ACC112 (cell line): ENCODE measurements around the gene ARSD.
"Not testable (repeated sequence)": the region's sequence is repeated elsewhere in the genome, so short reads cannot be mapped to it uniquely, and the experiment has no call there.

ENCODE experiments used
- H2AFZ ChIP-seq: fragments of 200-600 bp; sonication (generic); one replicate; pipeline ENCODE4 v1.6.0; 2017; ENCODE audit warnings: antibody characterized with exemption, low read length; ENCODE audit not compliant: unreplicated experiment
- H3K27ac ChIP-seq: fragments of 200-600 bp; sonication (generic); 2 replicates; pipeline ENCODE4 v1.5.1; 2014; ENCODE audit warnings: low read depth, mild to moderate bottlenecking, antibody characterized with exemption, low read length, moderate library complexity
- H3K27me3 ChIP-seq: fragments of 200-600 bp; sonication (generic); 2 replicates; pipeline ENCODE4 v1.6.1; 2014; ENCODE audit warnings: mild to moderate bottlenecking, antibody characterized with exemption, low read length, moderate library complexity, mixed read lengths; ENCODE audit not compliant: insufficient read depth
- H3K36me3 ChIP-seq: fragments of 200-600 bp; sonication (generic); 2 replicates; pipeline ENCODE4 v1.6.1; 2016; ENCODE audit warnings: mild to moderate bottlenecking, antibody characterized with exemption, low read length, moderate library complexity, mixed read lengths; ENCODE audit not compliant: insufficient read depth
- H3K4me1 ChIP-seq: fragments of 200-600 bp; sonication (generic); one replicate; pipeline ENCODE4 v1.6.1; 2016; ENCODE audit warnings: low read length, mixed read lengths; ENCODE audit not compliant: insufficient read depth, unreplicated experiment, control insufficient read depth
- H3K4me3 ChIP-seq: fragments of 200-600 bp; sonication (generic); 2 replicates; pipeline ENCODE4 v1.5.1; 2014; ENCODE audit warnings: mild to moderate bottlenecking, low read depth, low read length
- H3K79me2 ChIP-seq: fragments of 200-600 bp; sonication (generic); one replicate; pipeline ENCODE4 v1.6.0; 2016; ENCODE audit warnings: low read length; ENCODE audit not compliant: control insufficient read depth, unreplicated experiment, insufficient read depth

Gene ARSD

DNA sequence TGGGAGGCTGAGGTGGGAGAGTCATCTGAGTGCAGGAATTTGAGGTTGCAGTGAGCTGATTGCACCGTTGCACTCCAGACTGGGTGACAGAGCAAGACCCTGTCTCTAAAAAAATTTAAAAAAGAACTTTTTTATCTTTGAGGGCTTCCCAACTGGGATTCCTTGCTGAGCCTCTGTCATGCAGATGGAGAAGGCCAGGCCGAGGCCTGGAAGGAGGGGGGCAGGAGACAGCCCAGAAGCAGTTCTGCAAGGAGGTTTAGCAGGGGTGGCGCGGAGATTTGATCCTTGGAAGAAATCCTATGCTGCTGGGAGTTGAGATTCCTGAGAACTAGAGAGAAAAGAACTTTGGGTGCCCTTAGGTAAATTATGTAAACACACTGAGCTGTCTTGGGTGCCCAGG is 2.5 kb upstream of the ARSD start:
- Histone ChIP-seq H3K36me3 (no peaks in the 10 kb centered on the region), H3K79me2 (no peaks in the 10 kb centered on the region), H3K27ac (no peak overlapping the region), H3K4me1 (no peaks in the 10 kb centered on the region), H2AFZ (no peak overlapping the region), H3K27me3 (no peaks in the 10 kb centered on the region), H3K4me3 (no peak overlapping the region)

DNA sequence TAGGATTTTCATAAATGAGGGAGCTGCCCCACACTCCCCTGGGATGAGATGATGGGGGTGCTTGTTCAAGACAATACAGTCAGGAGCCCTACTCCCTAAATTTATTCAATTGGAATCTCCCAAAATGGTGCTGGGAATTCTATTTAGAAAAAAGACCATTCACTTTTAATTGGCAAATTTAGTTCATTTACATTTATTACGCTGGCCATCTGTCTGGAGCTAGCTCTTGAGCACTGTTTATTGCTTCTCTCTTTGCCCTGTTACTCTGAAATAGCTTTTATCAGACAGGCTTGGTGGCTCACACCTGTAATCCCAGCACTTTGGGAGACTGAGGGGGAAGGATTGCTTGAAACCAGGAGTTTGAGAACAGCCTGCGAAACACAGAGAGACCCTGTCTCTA is 2.0 kb upstream of the ARSD start:
- Histone ChIP-seq H3K27ac (no peak overlapping the region), H3K4me3 (no peak overlapping the region), H3K4me1 (no peaks in the 10 kb centered on the region), H3K27me3 (no peaks in the 10 kb centered on the region), H3K36me3 (no peaks in the 10 kb centered on the region), H2AFZ (no peak overlapping the region), H3K79me2 (no peaks in the 10 kb centered on the region)

DNA sequence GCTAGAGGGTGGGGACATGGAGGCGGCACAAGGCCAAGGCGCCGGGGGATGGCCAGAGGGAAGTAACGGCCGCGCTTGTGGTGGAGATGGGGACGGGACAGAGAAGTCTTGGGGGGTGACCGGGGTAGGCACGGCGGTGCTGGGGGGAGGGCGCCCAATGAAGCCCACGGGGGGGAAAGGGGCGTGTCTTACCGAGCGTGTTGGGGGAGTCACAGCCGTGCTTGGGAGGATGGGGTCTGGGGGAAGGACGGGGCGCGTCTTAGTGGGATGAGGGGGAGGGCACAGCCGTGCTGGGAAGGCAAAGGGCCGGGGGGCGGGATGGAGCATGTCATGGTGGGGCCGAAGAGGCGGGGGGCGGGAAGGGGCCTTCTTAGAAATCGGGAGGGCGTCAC is 952 bp downstream of the ARSD start:
- H3K27me3 ChIP-seq = no peaks in the 10 kb centered on the region
- peak overlapping the region; percentile 50 for H2AFZ ChIP-seq
- no peaks in the 10 kb centered on the region for H3K36me3 ChIP-seq
- H3K27ac ChIP-seq = no peak overlapping the region
- no peaks in the 10 kb centered on the region for H3K79me2 ChIP-seq
- H3K4me3 ChIP-seq = peak overlapping the region; percentile 95
- H3K4me1 ChIP-seq = no peaks in the 10 kb centered on the region

DNA sequence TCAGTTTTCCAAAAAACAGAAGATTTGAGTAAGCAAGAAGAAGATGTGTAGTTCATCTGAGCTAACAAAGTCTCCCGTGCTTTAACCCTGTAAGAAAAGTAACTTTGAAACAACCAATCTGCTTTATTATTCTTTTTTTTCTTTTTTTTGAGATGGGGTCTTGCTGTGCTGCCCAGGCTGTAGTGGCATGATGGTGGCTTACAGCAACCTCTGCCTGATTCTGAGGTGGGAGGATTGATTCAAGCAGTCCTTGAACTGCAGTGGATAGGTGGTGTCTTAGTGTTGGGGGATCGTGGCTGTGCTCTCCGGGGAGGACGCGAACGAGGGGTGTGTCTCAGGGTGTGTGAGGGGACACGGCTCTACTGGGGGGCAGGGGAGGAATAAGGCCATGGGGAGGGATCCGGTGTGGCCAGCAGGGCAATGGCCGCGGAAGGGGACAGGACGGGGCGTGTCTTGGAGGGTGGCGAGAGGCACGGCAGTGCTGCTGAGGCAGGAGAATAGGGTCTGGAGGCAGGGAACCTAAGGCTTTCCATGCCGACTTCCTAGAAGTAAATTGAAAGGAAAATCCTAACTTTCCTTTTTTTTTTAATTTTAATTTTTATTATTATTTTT is 2.4 kb downstream of the ARSD start:
- Histone ChIP-seq H3K4me3 (no peak overlapping the region), H2AFZ (no peak overlapping the region), H3K27me3 (no peaks in the 10 kb centered on the region), H3K79me2 (no peaks in the 10 kb centered on the region), H3K36me3 (no peaks in the 10 kb centered on the region), H3K4me1 (no peaks in the 10 kb centered on the region), H3K27ac (no peak overlapping the region)

DNA sequence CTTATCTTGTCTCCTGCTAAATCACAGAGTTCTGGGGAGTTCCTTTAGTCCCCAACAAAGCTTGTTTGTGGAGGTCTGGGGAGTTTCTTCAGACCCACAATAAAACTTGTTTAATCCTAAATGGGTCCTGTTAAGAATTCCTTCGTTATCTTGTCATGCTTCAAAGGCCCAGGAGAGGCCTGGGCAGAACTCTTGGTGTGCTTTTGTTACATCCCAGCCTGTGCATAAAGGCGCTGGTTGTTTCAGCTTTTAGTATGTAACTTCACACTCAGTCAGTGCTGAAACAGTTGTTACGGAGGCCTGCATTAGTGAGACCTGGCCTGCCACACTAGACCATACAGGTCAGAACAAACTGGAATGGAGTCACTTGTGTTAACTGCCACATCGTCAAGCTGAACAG is 2.9 kb downstream of the ARSD start:
- not testable (repeated sequence) for H3K27me3 ChIP-seq, H3K79me2 ChIP-seq, H3K36me3 ChIP-seq, H3K4me1 ChIP-seq, H2AFZ ChIP-seq, H3K27ac ChIP-seq, H3K4me3 ChIP-seq

DNA sequence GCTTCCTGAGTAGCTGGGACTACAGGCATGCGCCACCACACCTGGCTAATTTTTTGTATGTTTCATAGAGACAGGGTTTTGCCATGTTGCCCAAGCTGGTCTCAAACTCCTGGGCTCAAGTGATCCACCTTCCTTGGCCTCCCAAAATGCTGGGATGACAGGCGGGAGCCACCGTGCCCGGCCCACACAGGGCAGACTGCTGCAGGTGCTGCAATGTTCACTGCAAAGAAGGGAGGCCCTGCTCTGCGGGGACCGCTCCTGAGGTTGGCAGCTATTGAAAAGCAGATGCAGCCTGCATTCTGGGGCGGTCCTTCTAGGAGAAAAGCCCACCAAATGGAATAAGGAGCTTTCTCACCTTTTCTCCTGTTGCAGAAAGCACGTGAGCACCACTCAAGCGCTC is 5.0 kb downstream of the ARSD start:
- H3K27ac ChIP-seq = no peak overlapping the region
- no peaks in the 10 kb centered on the region for H3K27me3 ChIP-seq
- H3K4me1 ChIP-seq = no peaks in the 10 kb centered on the region
- no peaks in the 10 kb centered on the region; the same call in 1 of the 2 replicates for H3K36me3 ChIP-seq
- no peaks in the 10 kb centered on the region for H3K79me2 ChIP-seq
- H2AFZ ChIP-seq = no peak overlapping the region
- H3K4me3 ChIP-seq = no peak overlapping the region

DNA sequence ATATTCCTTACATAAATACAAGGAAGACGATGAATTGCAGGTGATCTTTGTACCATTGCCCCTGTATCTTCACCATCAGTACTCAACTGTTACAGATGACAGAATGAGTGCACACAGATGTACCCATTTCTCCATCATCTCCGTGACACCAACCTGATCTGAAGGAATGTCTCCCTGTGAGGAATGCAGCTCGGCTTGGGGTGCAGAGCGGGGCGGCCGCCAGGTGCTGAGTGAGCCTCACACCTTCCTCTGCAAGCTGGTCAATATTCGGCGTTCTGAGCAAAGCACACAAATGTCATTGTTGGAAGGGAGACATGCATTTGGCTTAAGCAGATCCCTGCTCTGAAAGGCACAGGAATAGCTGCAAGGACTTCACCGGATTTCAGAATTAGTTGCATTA is 7.4 kb downstream of the ARSD start:
- no peak overlapping the region for H3K27ac ChIP-seq
- no peaks in the 10 kb centered on the region for H3K79me2 ChIP-seq
- H3K4me3 ChIP-seq = no peak overlapping the region
- no peaks in the 10 kb centered on the region for H3K27me3 ChIP-seq
- H3K36me3 ChIP-seq = no peaks in the 10 kb centered on the region; the same call in 1 of the 2 replicates
- no peaks in the 10 kb centered on the region for H3K4me1 ChIP-seq
- H2AFZ ChIP-seq = no peak overlapping the region

DNA sequence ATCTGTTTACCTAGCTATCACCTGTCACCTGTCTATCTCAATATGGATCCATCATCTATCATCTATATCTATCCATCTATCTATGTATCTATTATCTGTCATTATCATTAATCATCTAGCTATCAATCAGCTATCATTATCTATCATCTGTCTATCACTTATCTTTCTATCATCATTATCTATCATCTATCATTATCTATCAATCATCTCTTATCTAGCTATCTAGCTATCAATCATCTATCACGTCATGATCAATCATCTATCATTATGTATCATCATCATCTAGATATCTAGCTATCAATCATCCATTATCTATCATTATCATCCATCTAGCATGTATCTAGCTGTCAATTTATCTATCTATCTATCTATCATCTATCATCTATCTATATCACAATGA is 7.9 kb downstream of the ARSD start:
- no peak overlapping the region for H2AFZ ChIP-seq
- H3K4me1 ChIP-seq = no peaks in the 10 kb centered on the region
- no peak overlapping the region for H3K27ac ChIP-seq
- no peak overlapping the region for H3K4me3 ChIP-seq
- H3K27me3 ChIP-seq = no peaks in the 10 kb centered on the region
- no peaks in the 10 kb centered on the region for H3K79me2 ChIP-seq
- H3K36me3 ChIP-seq = no peaks in the 10 kb centered on the region; the same call in 1 of the 2 replicates

DNA sequence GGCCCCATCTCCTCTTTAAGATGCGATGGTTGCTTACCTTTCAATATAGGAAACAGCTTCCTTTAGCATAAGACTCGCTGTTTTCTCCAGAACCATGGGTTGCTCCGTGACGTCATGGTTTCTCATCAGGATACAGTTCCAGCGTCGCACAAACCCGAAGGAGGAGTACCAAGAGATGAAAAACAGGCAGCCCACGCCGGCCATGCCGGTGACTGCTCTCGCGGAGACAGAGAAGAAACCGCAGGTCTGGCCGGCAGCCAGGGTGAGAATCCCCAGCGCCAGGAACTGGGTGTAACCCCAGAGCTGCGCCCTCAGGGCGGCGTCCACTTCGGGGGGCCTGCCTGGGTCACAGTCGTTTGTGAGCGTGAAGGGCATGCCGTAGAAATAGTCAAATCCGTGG is 11.4 kb downstream of the ARSD start:
- H3K79me2 ChIP-seq = no peaks in the 10 kb centered on the region
- H3K27me3 ChIP-seq = no peaks in the 10 kb centered on the region
- no peaks in the 10 kb centered on the region; the same call in 1 of the 2 replicates for H3K36me3 ChIP-seq
- no peaks in the 10 kb centered on the region for H3K4me1 ChIP-seq
- H3K27ac ChIP-seq = no peak overlapping the region
- no peak overlapping the region for H2AFZ ChIP-seq
- no peak overlapping the region for H3K4me3 ChIP-seq

DNA sequence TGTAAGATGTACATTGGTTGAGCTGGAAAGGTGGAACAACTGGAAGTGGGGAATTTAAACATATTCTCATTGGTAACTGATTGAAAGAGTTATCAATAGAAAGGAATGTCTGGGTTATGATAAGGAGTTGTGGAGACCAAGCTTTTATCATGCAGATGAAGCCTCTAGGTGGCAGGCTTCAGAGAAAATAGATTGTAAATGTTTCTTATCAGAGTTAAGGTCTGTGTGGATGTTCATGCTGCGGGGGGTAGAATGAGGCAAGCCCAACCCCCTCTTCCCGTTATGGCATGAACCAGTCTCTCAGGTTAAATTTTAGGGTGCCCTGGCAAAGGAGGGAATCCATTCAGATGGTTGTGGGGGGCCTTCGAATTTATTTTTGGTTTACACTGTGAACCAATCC is 16.0 kb downstream of the ARSD start:
- Histone ChIP-seq H3K27me3 (no peaks in the 10 kb centered on the region), H3K4me3 (no peak overlapping the region), H3K36me3 (no peaks in the 10 kb centered on the region), H3K4me1 (no peaks in the 10 kb centered on the region), H2AFZ (no peak overlapping the region), H3K79me2 (no peaks in the 10 kb centered on the region), H3K27ac (no peak overlapping the region)

DNA sequence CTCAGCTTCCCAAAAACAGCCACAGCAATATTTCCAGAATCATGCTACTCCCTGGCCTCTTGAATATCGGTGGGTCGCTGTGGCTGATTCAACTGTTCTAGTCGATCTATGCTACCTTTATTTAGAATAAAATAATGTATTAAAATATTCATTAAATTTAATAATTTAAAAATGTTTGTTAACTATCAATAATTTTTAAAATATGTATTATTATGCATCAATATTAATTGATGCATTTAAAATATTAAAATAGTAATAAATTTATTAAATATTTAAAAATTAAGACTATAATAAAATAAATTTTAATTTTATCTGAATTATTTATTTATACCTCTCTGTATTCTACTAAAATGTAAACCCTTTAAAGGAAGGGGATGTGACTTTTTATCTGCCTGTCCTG is 19.0 kb downstream of the ARSD start:
- Histone ChIP-seq H3K4me3 (no peak overlapping the region), H3K27ac (no peak overlapping the region), H3K4me1 (no peaks in the 10 kb centered on the region), H2AFZ (no peak overlapping the region), H3K79me2 (no peaks in the 10 kb centered on the region), H3K36me3 (no peaks in the 10 kb centered on the region), H3K27me3 (no peaks in the 10 kb centered on the region)
